OCI-LY3 (cell line): ENCODE data around the gene URM1.

Experiments used
- H2AFZ ChIP-seq: fragments of 200-600, 300-600 bp; shearing (Covaris generic); 2 replicates; pipeline ENCODE4 v1.6.0; 2014; ENCODE audit warnings: antibody characterized with exemption, low read depth, low read length
- H3K27ac ChIP-seq: fragments of 200-600, 300-600 bp; sonication (generic); 2 replicates; pipeline ENCODE4 v1.5.1; 2014; ENCODE audit warnings: mild to moderate bottlenecking, low read length, moderate library complexity, mixed read lengths
- H3K27me3 ChIP-seq: fragments of 200-600, 300-600 bp; sonication (generic); 2 replicates; pipeline ENCODE4 v1.6.1; 2014; ENCODE audit warnings: low read depth, low read length, mixed read lengths
- H3K36me3 ChIP-seq: fragments of 200-600, 300-600 bp; sonication (generic); replicated peaks from 2 replicates; pipeline ENCODE3; 2014; ENCODE audit warnings: low read depth, low read length, mixed read lengths
- H3K4me1 ChIP-seq: fragments of 300-600, 200-600 bp; sonication (generic); 2 replicates; pipeline ENCODE4 v1.6.1; 2014; ENCODE audit warnings: low read length, mixed read lengths
- H3K4me2 ChIP-seq: fragments of 200-600, 300-600 bp; sonication (generic); 2 replicates; pipeline ENCODE4 v1.6.1; 2014; ENCODE audit warnings: low read length, mixed read lengths
- H3K4me3 ChIP-seq: fragments of 300-600, 200-600 bp; sonication (generic); 2 replicates; pipeline ENCODE4 v1.5.1; 2014; ENCODE audit warnings: antibody characterized with exemption, mild to moderate bottlenecking, low read length, moderate library complexity
- H3K79me2 ChIP-seq: fragments of 300-600, 200-600 bp; shearing (Covaris generic); 2 replicates; pipeline ENCODE4 v1.6.1; 2014; ENCODE audit warnings: mild to moderate bottlenecking, low read length, mixed read lengths
- H3K9ac ChIP-seq: fragments of 300-600, 200-600 bp; shearing (Covaris generic); 2 replicates; pipeline ENCODE4 v1.6.0; 2014; ENCODE audit warnings: mild to moderate bottlenecking, low read length, moderate library complexity
- H3K9me3 ChIP-seq: fragments of 200-600, 300-600 bp; shearing (Covaris generic); 2 replicates; pipeline ENCODE4 v1.6.1; 2014; ENCODE audit warnings: low read length, mixed read lengths; ENCODE audit not compliant: insufficient read depth
- H4K20me1 ChIP-seq: fragments of 200-600, 300-600 bp; sonication (generic); 2 replicates; pipeline ENCODE4 v1.6.1; 2016; ENCODE audit warnings: low read length, mixed read lengths; ENCODE audit not compliant: insufficient read depth
- EZH2phosphoT487 ChIP-seq: fragments of 200-600 bp; shearing (Covaris generic); IDR thresholded peaks from 2 replicates; pipeline ENCODE4 v1.6.1; 2018; ENCODE audit warnings: antibody characterized with exemption, mixed run types, low read depth
- TF ChIP-seq, protein P1 (sequence below): fragments of 200-600, 300-600 bp; sonication (generic); IDR thresholded peaks from 2 replicates; pipeline ENCODE4 v1.5.1; 2014; ENCODE audit warnings: antibody characterized with exemption, low read length, low read depth

Gene URM1

DNA sequence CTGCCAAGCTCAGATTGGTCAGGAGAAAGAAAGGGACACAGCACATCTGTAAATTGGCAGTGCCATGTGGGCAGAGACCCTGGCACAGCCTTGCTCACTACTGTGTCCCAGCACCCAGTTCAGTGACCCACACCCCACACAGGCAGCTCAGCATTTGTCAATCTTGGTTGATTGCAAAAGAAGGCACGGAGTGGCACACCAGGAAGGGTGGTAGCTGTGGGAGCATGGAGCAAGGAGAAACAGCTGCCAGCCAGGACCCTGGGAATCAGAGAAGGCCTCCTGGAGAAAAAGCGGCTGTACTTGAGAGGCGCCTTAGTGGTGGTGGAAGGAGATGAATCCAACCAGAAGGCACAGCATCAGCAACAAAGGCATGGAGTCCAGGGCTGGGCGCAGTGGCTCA is 27.3 kb upstream of the URM1 start:
- H3K79me2 ChIP-seq: peaks cover 7% of the 10 kb centered on the region
- TF ChIP-seq, protein P1, sequence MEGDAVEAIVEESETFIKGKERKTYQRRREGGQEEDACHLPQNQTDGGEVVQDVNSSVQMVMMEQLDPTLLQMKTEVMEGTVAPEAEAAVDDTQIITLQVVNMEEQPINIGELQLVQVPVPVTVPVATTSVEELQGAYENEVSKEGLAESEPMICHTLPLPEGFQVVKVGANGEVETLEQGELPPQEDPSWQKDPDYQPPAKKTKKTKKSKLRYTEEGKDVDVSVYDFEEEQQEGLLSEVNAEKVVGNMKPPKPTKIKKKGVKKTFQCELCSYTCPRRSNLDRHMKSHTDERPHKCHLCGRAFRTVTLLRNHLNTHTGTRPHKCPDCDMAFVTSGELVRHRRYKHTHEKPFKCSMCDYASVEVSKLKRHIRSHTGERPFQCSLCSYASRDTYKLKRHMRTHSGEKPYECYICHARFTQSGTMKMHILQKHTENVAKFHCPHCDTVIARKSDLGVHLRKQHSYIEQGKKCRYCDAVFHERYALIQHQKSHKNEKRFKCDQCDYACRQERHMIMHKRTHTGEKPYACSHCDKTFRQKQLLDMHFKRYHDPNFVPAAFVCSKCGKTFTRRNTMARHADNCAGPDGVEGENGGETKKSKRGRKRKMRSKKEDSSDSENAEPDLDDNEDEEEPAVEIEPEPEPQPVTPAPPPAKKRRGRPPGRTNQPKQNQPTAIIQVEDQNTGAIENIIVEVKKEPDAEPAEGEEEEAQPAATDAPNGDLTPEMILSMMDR: no peak
- no peak for TF ChIP-seq EZH2phosphoT487
- no peak overlapping the region for H3K4me3 ChIP-seq
- H3K27me3 ChIP-seq: no peaks in the 10 kb centered on the region
- no peak overlapping the region for H3K9ac ChIP-seq
- H3K9me3 ChIP-seq: no peaks in the 10 kb centered on the region
- no peak overlapping the region for H3K27ac ChIP-seq
- H3K4me2 ChIP-seq: no peak overlapping the region
- H3K36me3 ChIP-seq: peaks cover 18% of the 10 kb centered on the region
- H3K4me1 ChIP-seq: peaks cover 5% of the 10 kb centered on the region
- no peaks in the 10 kb centered on the region for H4K20me1 ChIP-seq
- no peak overlapping the region for H2AFZ ChIP-seq

DNA sequence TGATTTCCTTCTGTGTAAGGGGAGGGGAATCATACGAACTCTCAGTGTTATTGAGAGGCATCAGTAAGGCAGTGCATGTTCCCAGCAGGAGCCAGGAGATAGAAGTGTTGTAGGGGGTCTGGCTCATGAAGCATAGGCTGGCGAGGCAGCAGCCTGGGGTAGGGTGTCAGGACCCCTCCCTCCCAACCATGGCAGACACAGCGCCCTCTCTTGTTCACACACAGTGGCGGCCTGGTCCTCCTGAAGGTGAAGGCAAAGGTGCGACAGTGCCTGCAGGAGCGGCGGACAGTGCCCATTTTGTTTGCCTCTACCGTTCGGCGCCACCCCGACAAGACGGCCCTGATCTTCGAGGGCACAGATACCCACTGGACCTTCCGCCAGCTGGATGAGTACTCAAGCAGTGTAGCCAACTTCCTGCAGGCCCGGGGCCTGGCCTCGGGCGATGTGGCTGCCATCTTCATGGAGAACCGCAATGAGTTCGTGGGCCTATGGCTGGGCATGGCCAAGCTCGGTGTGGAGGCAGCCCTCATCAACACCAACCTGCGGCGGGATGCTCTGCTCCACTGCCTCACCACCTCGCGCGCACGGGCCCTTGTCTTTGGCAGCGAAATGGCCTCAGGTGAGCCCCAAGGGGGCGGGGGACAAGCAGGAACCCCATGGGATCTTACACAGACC is 26.1 kb upstream of the URM1 start:
- Histone ChIP-seq H3K36me3 (peaks cover 22% of the 10 kb centered on the region), H3K4me3 (no peak overlapping the region), H4K20me1 (no peaks in the 10 kb centered on the region), H3K9me3 (no peaks in the 10 kb centered on the region), H3K79me2 (peaks cover 7% of the 10 kb centered on the region), H3K4me2 (no peak overlapping the region), H2AFZ (no peak overlapping the region), H3K9ac (no peak overlapping the region), H3K4me1 (no peaks in the 10 kb centered on the region), H3K27me3 (no peaks in the 10 kb centered on the region), H3K27ac (no peak overlapping the region)
- no peak for TF ChIP-seq EZH2phosphoT487
- TF ChIP-seq, protein P1: no peak

DNA sequence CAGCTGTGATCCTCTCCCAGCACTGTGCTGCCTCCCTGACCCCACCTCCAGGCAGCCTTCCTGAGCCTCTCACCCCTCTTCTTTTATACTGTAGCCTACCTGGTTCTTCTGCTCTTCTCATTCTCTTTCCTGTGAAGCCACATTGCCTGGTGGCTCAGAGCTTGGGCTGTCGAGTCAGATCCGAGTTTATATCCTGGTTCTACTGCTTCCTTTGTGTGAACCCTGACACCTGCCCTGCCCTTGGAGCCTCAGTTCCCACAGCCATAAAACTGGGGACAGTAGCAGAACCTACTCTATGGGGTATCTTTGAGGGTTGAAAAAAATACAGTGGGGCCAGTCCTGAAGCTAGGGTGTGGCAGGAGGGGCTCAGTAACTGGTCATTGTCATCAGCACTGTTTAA is 22.0 kb upstream of the URM1 start:
- H3K9me3 ChIP-seq: no peaks in the 10 kb centered on the region
- H4K20me1 ChIP-seq: no peaks in the 10 kb centered on the region
- no peak overlapping the region for H3K4me3 ChIP-seq
- no peak overlapping the region for H3K9ac ChIP-seq
- peaks cover 21% of the 10 kb centered on the region for H3K36me3 ChIP-seq
- TF ChIP-seq, protein P1: no peak
- TF ChIP-seq EZH2phosphoT487: no peak
- no peaks in the 10 kb centered on the region for H3K4me1 ChIP-seq
- no peak overlapping the region for H3K27ac ChIP-seq
- no peak overlapping the region for H3K4me2 ChIP-seq
- H2AFZ ChIP-seq: no peak overlapping the region
- H3K79me2 ChIP-seq: no peaks in the 10 kb centered on the region
- H3K27me3 ChIP-seq: no peaks in the 10 kb centered on the region

DNA sequence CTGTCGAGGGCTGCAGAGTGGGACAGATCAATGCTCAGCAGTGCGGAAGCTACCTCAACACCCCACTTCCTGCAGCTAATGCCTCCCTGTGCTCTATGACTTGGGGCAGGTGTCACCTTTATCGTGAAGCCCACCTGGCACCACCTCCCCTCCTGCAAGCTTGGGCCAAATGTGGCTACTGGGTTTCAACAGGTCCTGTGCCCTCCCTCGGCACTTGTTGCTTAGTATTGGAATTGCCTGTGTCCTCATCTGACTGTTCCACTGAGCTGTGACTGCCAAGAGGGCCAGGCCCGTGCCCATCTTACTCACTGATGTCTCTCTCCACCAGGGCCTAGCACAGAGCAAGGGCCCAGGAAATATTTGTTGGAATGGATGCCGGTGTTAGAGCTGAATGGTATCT is 21.4 kb upstream of the URM1 start:
- no peaks in the 10 kb centered on the region for H3K4me1 ChIP-seq
- H3K27me3 ChIP-seq: no peaks in the 10 kb centered on the region
- no peak overlapping the region for H3K4me2 ChIP-seq
- H4K20me1 ChIP-seq: no peaks in the 10 kb centered on the region
- H2AFZ ChIP-seq: no peak overlapping the region
- no peak overlapping the region for H3K4me3 ChIP-seq
- no peaks in the 10 kb centered on the region for H3K79me2 ChIP-seq
- no peak for TF ChIP-seq EZH2phosphoT487
- TF ChIP-seq, protein P1: no peak
- peaks cover 23% of the 10 kb centered on the region for H3K36me3 ChIP-seq
- no peaks in the 10 kb centered on the region for H3K9me3 ChIP-seq
- H3K9ac ChIP-seq: no peak overlapping the region
- no peak overlapping the region for H3K27ac ChIP-seq
